Activated CD4-positive, CD25-positive, alpha-beta regulatory T cell (primary cell): Measurements from ENCODE around the gene PPP1R14C.

ENCODE experiments used
- DNase-seq, 4 experiments: peaks; one replicate each; lab custom pipeline; 2025; lab: John Stamatoyannopoulos, UW

The PPP1R14C gene

GRCh38 chr6:150296890-150297289, 154.0 kb downstream of the PPP1R14C start:
- no peak for DNase-seq

GRCh38 chr6:150297327-150298029, 154.6 kb downstream of the PPP1R14C start:
- no peak for DNase-seq

GRCh38 chr6:150298030-150298380, 155.2 kb downstream of the PPP1R14C start:
- no peak for DNase-seq

GRCh38 chr6:150298676-150299075, 155.8 kb downstream of the PPP1R14C start:
- DNase-seq = no peak
